Activated T-cell treated with anti-CD3 and anti-CD28 coated beads for 1 hour (primary cell): ENCODE results near the gene VCP.

Experiments
- DNase-seq: peaks from one replicate; pipeline ENCODE4 v3.0.0-alpha.2; 2020; ENCODE audit warnings: low read depth

Gene VCP

GRCh38 chr9:35103660-35104191 lies 31.3 kb upstream of the VCP start:
- DNase-seq = no peak

GRCh38 chr9:35102769-35103659 lies 30.6 kb upstream of the VCP start, which contains the start of gene STOML2:
Gene STOML2 (minus strand): TSS chr9:35103131. CDS start chr9:35103094, 37 bp downstream.
- peak; percentile 82 for DNase-seq

GRCh38 chr9:35102465-35102768 lies 30.0 kb upstream of the VCP start:
- DNase-seq = no peak

- DNase-seq = no peak
These were observed 25.1 kb upstream of the VCP start for GRCh38 chr9:35097573-35097972.

- DNase-seq = peak; percentile 81
These were observed 23.8 kb upstream of the VCP start, which contains the start of gene PIGO for GRCh38 chr9:35096035-35096849. Gene PIGO (minus strand): TSS chr9:35096591. CDS start chr9:35095565, 1,026 bp downstream.

- DNase-seq = no peak
These were observed 19.1 kb upstream of the VCP start for GRCh38 chr9:35091536-35091935.

GRCh38 chr9:35089434-35089833 lies 17.0 kb upstream of the VCP start:
- no peak for DNase-seq

GRCh38 chr9:35085078-35085477 lies 12.7 kb upstream of the VCP start:
- no peak for DNase-seq

- peak; percentile 69 for DNase-seq
These were observed 7.3 kb upstream of the VCP start, which contains the start of gene FANCG for GRCh38 chr9:35079426-35080341. Gene FANCG (minus strand): TSS chr9:35079942. CDS start chr9:35079524, 418 bp downstream.

GRCh38 chr9:35079041-35079425 lies 6.6 kb upstream of the VCP start:
- DNase-seq = no peak

GRCh38 chr9:35078066-35078465 lies 5.6 kb upstream of the VCP start:
- no peak for DNase-seq

GRCh38 chr9:35076848-35077247 lies 4.4 kb upstream of the VCP start:
- no peak for DNase-seq

- DNase-seq = no peak
These were observed 2.9 kb upstream of the VCP start for GRCh38 chr9:35075358-35075757.

GRCh38 chr9:35074791-35075190 lies 2.4 kb upstream of the VCP start:
- DNase-seq = no peak

- DNase-seq = no peak
These were observed 1.7 kb upstream of the VCP start for GRCh38 chr9:35074141-35074540.

- DNase-seq = no peak
These were observed 821 bp upstream of the VCP start for GRCh38 chr9:35073279-35073612.

GRCh38 chr9:35071814-35072460 lies 488 bp downstream of the VCP start:
- peak; percentile 58 for DNase-seq

GRCh38 chr9:35070823-35071813 lies 1.3 kb downstream of the VCP start:
- DNase-seq = no peak

GRCh38 chr9:35069020-35069419 lies 3.4 kb downstream of the VCP start:
- no peak for DNase-seq

- DNase-seq = no peak
These were observed 5.4 kb downstream of the VCP start for GRCh38 chr9:35067056-35067455.
